K562 (cell line): ENCODE measurements around the gene CDC14A. TPM values are rescaled to one million over a fixed set of nuclear protein-coding genes. Genes with fewer than 3 reads are reported as not detected.

Experiments used
- ARNT ChIP-seq, 2 experiments: fragments of 450-650 bp; IDR thresholded peaks; 2 replicates each; pipeline ENCODE4 v1.6.1; 2016; ENCODE audit warnings: mild to moderate bottlenecking in 1 of 2
- C11orf30 ChIP-seq: fragments of 450-650 bp; IDR thresholded peaks from 2 replicates; pipeline ENCODE4 v1.6.1; 2016; ENCODE audit warnings: low read depth, mild to moderate bottlenecking
- EP400 ChIP-seq: fragments of 450-650 bp; IDR thresholded peaks from 2 replicates; pipeline ENCODE4 v1.6.1; 2017; ENCODE audit warnings: antibody characterized with exemption, mild to moderate bottlenecking, moderate library complexity
- GTF2E2 ChIP-seq: fragments of 200-800 bp; sonication (Bioruptor generic); IDR thresholded peaks from 2 replicates; pipeline ENCODE4 v1.6.1; 2016; ENCODE audit warnings: missing genetic modification characterization, missing compliant biosample characterization
- JUND ChIP-seq, 2 experiments: IDR thresholded peaks; 2 replicates in 1 of 2; 3 replicates in 1 of 2; pipeline ENCODE4 v1.6.1; 2011; ENCODE audit warnings: borderline replicate concordance in 2 of 2, low read depth in 2 of 2, low read length in 2 of 2, improper control_type of control experiment in 1 of 2, missing biosample characterization in 1 of 2, missing genetic modification characterization in 1 of 2, missing genetic modification reagents in 1 of 2
- L3MBTL2 ChIP-seq: fragments of 450-650 bp; IDR thresholded peaks from 2 replicates; pipeline ENCODE4 v1.6.1; 2016; ENCODE audit warnings: mild to moderate bottlenecking, moderate library complexity
- MXI1 ChIP-seq: IDR thresholded peaks from 2 replicates; pipeline ENCODE4 v1.6.1; 2011; ENCODE audit warnings: low read depth, mild to moderate bottlenecking, improper control_type of control experiment, low read length
- NCOR1 ChIP-seq: fragments of 450-650 bp; IDR thresholded peaks from 2 replicates; pipeline ENCODE4 v1.6.1; 2016; ENCODE audit warnings: mild to moderate bottlenecking, moderate library complexity
- SMAD3 ChIP-seq: fragments of 450-650 bp; formaldehyde crosslinking; conservative IDR thresholded peaks from 2 replicates; pipeline ENCODE4 v1.4.0; 2020; ENCODE audit warnings: mild to moderate bottlenecking
- SNIP1 ChIP-seq: fragments of 450-650 bp; IDR thresholded peaks from 2 replicates; pipeline ENCODE4 v1.7.1; 2017; ENCODE audit warnings: low read depth, mild to moderate bottlenecking
- SP2 ChIP-seq: IDR thresholded peaks from 2 replicates; pipeline ENCODE4 v1.6.1; 2011; ENCODE audit warnings: mild to moderate bottlenecking, low read depth, low read length, moderate library complexity; ENCODE audit not compliant: poor library complexity, severe bottlenecking; ENCODE audit errors: extremely low read depth
- SPI1 ChIP-seq: IDR thresholded peaks from 2 replicates; pipeline ENCODE4 v1.6.1; 2011; ENCODE audit warnings: low read depth, low read length, control low read depth, borderline replicate concordance
- TEAD1 ChIP-seq, 2 experiments: fragments of 450-650 bp in 1 of 2; sonication (generic) in 1 of 2; formaldehyde crosslinking; IDR thresholded peaks; 2 replicates each; pipeline versions ENCODE4 v1.4.0 to v1.8.0; 2020 to 2022; ENCODE audit warnings: mild to moderate bottlenecking in 2 of 2, missing genetic modification reagents in 1 of 2
- polyA plus RNA-seq, 8 experiments: library from polyadenylated mRNA; depleted of rRNA in 4 of 8; stranded (reverse) in 5 of 8; unstranded in 3 of 8; fragments of >200 nt; fragmentation: Nextera tagmentation in 2 of 8; fragmentation: Illumina TruSeq in 1 of 8; extraction: Ambion mirVana in 2 of 8; extraction: Trizol in 1 of 8; gene quantifications; 2 replicates each; pipeline versions ENCODE4 v1.2.1 to v1.2.3, GENCODE V29; 2011 to 2014; ENCODE audit warnings: inconsistent platforms in 1 of 8, missing spikeins in 1 of 8
- total RNA-seq, 7 experiments: library from RNA; depleted of rRNA in 6 of 7; stranded (reverse); fragments of >200 nt in 6 of 7; fragmentation: Illumina TruSeq in 2 of 7; extraction: Trizol in 2 of 7; gene quantifications; 2 replicates each; pipeline versions ENCODE4 v1.2.1 to v1.2.3, GENCODE V29; 2011 to 2021; ENCODE audit warnings: low replicate concordance in 1 of 7
- TF ChIP-seq, protein P1 (sequence below): IDR thresholded peaks from 3 replicates; pipeline ENCODE4 v1.6.1; 2011; ENCODE audit warnings: borderline replicate concordance, mild to moderate bottlenecking; ENCODE audit not compliant: insufficient read length, insufficient read depth
- TF ChIP-seq, protein P2 (sequence below): fragments of 450-650 bp; IDR thresholded peaks from 2 replicates; pipeline ENCODE4 v1.6.1; 2016; ENCODE audit warnings: low read depth
- TF ChIP-seq, protein P3 (sequence below): fragments of 450-650 bp; formaldehyde crosslinking; IDR thresholded peaks from 2 replicates; pipeline ENCODE4 v1.4.0; 2020; ENCODE audit warnings: mild to moderate bottlenecking, mixed read lengths

Gene CDC14A
- total and polyA plus RNA-seq, 9 of the 15 experiments (the other 6 are each of a cell fraction or from before 2014, with no cell fraction given) = 17.0 to 74.3 (median 33.4) TPM

DNA sequence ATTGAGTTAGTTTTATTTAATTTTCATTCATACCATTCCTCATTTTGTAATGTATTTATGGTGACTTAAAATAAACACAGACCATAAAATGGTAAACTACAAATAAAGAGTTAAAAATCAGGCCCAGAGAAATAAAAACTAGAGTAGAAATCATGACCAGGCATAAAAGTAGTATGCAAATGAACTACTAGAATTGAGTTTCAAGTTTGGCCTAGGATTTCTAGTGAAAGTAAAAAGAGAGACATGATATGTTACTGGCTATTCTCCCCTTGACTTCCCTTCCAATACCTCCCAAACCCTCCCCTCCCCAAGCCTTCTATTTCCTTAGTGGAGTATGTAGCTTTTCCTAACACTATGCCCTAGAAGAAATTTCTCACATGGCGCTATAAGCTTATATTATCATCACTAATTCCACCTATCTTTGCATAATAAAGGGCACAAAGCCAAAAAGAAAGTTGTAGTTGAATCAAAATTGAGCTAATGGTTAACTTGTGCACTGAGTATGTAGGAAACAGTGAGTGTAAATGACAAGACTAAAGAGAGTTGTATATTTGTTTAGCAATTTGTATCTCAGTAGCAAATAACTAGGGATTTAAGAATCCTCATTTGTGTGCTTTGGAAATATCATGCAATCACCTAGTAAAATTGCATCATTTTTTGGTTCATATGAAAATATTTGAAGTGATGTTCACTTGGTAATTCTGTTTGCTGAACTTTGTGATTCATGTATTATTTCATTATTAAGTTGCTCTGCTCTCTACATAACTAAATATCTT is 29.7 kb upstream of the CDC14A start (continued):
- TF ChIP-seq, protein P1, sequence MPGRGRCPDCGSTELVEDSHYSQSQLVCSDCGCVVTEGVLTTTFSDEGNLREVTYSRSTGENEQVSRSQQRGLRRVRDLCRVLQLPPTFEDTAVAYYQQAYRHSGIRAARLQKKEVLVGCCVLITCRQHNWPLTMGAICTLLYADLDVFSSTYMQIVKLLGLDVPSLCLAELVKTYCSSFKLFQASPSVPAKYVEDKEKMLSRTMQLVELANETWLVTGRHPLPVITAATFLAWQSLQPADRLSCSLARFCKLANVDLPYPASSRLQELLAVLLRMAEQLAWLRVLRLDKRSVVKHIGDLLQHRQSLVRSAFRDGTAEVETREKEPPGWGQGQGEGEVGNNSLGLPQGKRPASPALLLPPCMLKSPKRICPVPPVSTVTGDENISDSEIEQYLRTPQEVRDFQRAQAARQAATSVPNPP = no peak
- TF ChIP-seq JUND (IDR thresholded peaks at IDR 0.05; ENCODE audit: borderline replicate concordance, low read depth, low read length) (peak; percentile 17; the same call in 1 of the 2 replicates), JUND (tag; IDR thresholded peaks at IDR 0.05; ENCODE audit: borderline replicate concordance, low read depth, low read length) (0 out of 3 replicates have a peak, but pooled peaks have one; percentile 17), L3MBTL2 (no peak), TEAD1 (CRISPR knock-in tag; IDR thresholded peaks at IDR 0.05) (no peak), GTF2E2 (tag) (0 out of 2 replicates have a peak, but pooled peaks have one; percentile 20), EP400 (peak; percentile 61), NCOR1 (no peak), MXI1 (no peak), SMAD3 (CRISPR knock-in tag) (no peak), ARNT (IDR thresholded peaks at IDR 0.05) (0 out of 4 replicates have a peak, but pooled peaks of 1 of the 2 experiments have one; percentile 56), SP2 (no peak), SPI1 (no peak), SNIP1 (no peak), C11orf30 (peak; percentile 53; the same call in 1 of the 2 replicates)
- TF ChIP-seq, protein P2, sequence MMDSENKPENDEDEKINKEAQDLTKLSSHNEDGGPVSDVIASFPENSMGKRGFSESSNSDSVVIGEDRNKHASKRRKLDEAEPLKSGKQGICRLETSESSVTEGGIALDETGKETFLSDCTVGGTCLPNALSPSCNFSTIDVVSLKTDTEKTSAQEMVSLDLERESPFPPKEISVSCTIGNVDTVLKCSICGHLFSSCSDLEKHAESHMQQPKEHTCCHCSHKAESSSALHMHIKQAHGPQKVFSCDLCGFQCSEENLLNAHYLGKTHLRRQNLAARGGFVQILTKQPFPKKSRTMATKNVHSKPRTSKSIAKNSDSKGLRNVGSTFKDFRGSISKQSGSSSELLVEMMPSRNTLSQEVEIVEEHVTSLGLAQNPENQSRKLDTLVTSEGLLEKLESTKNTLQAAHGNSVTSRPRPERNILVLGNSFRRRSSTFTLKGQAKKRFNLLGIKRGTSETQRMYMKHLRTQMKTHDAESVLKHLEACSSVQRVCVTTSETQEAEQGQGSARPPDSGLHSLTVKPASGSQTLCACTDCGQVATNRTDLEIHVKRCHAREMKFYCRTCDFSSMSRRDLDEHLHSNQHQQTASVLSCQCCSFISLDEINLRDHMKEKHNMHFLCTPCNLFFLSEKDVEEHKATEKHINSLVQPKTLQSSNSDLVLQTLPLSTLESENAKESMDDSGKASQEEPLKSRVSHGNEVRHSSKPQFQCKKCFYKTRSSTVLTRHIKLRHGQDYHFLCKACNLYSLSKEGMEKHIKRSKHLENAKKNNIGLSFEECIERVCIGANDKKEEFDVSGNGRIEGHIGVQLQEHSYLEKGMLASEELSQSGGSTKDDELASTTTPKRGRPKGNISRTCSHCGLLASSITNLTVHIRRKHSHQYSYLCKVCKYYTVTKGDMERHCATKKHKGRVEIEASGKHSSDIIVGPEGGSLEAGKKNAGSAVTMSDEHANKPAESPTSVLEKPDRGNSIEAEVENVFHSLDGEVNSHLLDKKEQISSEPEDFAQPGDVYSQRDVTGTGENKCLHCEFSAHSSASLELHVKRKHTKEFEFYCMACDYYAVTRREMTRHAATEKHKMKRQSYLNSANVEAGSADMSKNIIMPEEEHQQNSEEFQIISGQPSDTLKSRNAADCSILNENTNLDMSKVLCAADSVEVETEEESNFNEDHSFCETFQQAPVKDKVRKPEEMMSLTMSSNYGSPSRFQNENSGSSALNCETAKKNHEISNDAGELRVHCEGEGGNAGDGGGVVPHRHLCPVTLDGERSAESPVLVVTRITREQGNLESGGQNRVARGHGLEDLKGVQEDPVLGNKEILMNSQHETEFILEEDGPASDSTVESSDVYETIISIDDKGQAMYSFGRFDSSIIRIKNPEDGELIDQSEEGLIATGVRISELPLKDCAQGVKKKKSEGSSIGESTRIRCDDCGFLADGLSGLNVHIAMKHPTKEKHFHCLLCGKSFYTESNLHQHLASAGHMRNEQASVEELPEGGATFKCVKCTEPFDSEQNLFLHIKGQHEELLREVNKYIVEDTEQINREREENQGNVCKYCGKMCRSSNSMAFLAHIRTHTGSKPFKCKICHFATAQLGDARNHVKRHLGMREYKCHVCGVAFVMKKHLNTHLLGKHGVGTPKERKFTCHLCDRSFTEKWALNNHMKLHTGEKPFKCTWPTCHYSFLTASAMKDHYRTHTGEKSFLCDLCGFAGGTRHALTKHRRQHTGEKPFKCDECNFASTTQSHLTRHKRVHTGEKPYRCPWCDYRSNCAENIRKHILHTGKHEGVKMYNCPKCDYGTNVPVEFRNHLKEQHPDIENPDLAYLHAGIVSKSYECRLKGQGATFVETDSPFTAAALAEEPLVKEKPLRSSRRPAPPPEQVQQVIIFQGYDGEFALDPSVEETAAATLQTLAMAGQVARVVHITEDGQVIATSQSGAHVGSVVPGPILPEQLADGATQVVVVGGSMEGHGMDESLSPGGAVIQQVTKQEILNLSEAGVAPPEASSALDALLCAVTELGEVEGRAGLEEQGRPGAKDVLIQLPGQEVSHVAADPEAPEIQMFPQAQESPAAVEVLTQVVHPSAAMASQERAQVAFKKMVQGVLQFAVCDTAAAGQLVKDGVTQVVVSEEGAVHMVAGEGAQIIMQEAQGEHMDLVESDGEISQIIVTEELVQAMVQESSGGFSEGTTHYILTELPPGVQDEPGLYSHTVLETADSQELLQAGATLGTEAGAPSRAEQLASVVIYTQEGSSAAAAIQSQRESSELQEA = no peak
- TF ChIP-seq, protein P3, sequence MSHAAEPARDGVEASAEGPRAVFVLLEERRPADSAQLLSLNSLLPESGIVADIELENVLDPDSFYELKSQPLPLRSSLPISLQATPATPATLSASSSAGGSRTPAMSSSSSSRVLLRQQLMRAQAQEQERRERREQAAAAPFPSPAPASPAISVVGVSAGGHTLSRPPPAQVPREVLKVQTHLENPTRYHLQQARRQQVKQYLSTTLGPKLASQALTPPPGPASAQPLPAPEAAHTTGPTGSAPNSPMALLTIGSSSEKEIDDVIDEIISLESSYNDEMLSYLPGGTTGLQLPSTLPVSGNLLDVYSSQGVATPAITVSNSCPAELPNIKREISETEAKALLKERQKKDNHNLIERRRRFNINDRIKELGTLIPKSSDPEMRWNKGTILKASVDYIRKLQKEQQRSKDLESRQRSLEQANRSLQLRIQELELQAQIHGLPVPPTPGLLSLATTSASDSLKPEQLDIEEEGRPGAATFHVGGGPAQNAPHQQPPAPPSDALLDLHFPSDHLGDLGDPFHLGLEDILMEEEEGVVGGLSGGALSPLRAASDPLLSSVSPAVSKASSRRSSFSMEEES (CRISPR knock-in tag) = no peak
